Spleen (tissue), 11 donors: Measurements from ENCODE around the gene CHST15. TPM values are rescaled to one million over a fixed set of nuclear protein-coding genes. Genes with fewer than 3 reads are reported as not detected.
A peak's percentile ranks its signal among the peaks of the same experiment; 100 is the strongest.

Experiments
- DNase-seq: peaks from one replicate; pipeline ENCODE4 v3.0.0-alpha.2; 2020
- H3K27ac ChIP-seq, 8 donors: fragments of 200-600 bp; sonication (generic) in 7 of 8; 1 replicate in 4 of 8; 2 replicates in 4 of 8; pipeline versions ENCODE4 v1.5.0 to v1.8.0; 2016 to 2021; ENCODE audit warnings: inconsistent platforms in 4 of 8, mild to moderate bottlenecking in 4 of 8, moderate library complexity in 1 of 8
- H3K27me3 ChIP-seq, 7 donors: fragments of 200-600 bp; sonication (generic) in 6 of 7; replicated peaks in 1 of 7; 1 replicate in 4 of 7; 2 replicates in 3 of 7; pipeline versions ENCODE4 v1.5.0 to v1.8.0; 2016 to 2021; ENCODE audit warnings: inconsistent platforms in 3 of 7, mild to moderate bottlenecking in 1 of 7
- H3K36me3 ChIP-seq, 6 donors: fragments of 200-600 bp; sonication (generic) in 5 of 6; 1 replicate in 4 of 6; 2 replicates in 2 of 6; pipeline versions ENCODE4 v1.5.0 to v1.8.0; 2016 to 2021; ENCODE audit warnings: inconsistent platforms in 2 of 6
- H3K4me1 ChIP-seq, 6 donors: fragments of 200-600 bp; sonication (generic) in 5 of 6; 1 replicate in 3 of 6; 2 replicates in 3 of 6; pipeline versions ENCODE4 v1.5.0 to v1.8.0; 2016 to 2021; ENCODE audit warnings: inconsistent platforms in 3 of 6
- H3K4me3 ChIP-seq, 8 donors: fragments of 200-600 bp; sonication (generic) in 7 of 8; 1 replicate in 4 of 8; 2 replicates in 4 of 8; pipeline versions ENCODE4 v1.5.0 to v1.8.0; 2016 to 2021; ENCODE audit warnings: inconsistent platforms in 4 of 8, mild to moderate bottlenecking in 4 of 8, moderate library complexity in 2 of 8
- H3K9me3 ChIP-seq, 8 donors: fragments of 200-600 bp; sonication (generic) in 7 of 8; 1 replicate in 4 of 8; 2 replicates in 4 of 8; pipeline versions ENCODE4 v1.5.0 to v1.8.0; 2016 to 2021; ENCODE audit warnings: inconsistent platforms in 4 of 8
- CTCF ChIP-seq, 11 experiments: fragments of 200-600 bp in 7 of 11; fragments of 450-650 bp in 4 of 11; sonication (generic) in 4 of 11; IDR thresholded peaks in 8 of 11; conservative IDR thresholded peaks in 3 of 11; 1 replicate in 7 of 11; 2 replicates in 4 of 11; pipeline versions ENCODE4 v1.4.0 to v1.8.0; 2016 to 2021; ENCODE audit warnings: antibody characterized with exemption in 11 of 11, inconsistent platforms in 4 of 11, mild to moderate bottlenecking in 1 of 11
- POLR2A ChIP-seq, 3 donors: fragments of 450-650 bp; IDR thresholded peaks; one replicate each; pipeline ENCODE4 v1.5.1; 2017; ENCODE audit warnings: antibody characterized with exemption in 3 of 3, mild to moderate bottlenecking in 1 of 3
- POLR2AphosphoS5 ChIP-seq, 3 donors: sonication (generic); formaldehyde crosslinking; IDR thresholded peaks; one replicate each; pipeline ENCODE4 v1.5.1; 2017; ENCODE audit warnings: antibody characterized with exemption in 3 of 3
- WGBS, 5 donors: extraction: QIAGEN DNeasy Blood & Tissue Kit in 3 of 5; methylation state at CpG; one replicate each; pipeline versions ENCODE4 v1.1.5 to v1.1.7; 2013 to 2018; 5-methylcytosine and 5-hydroxymethylcytosine counted together
- intact Hi-C: fragments of 100-400 bp; cut with DNase I; formaldehyde crosslinking; loops from one replicate; pipeline ENCODE4 v1.15.0; 2023; ENCODE audit warnings: low total_unique reads
- polyA plus RNA-seq, 3 donors: library from polyadenylated mRNA; stranded (reverse); fragments of 200-250 nt; gene quantifications; one replicate each; pipeline ENCODE4 v1.2.1, GENCODE V29; 2013
- total RNA-seq, 7 donors: library from RNA; depleted of rRNA in 3 of 7; stranded (reverse); fragments of >200 nt in 3 of 7; fragmentation: NEBNext Ultra II Directional in 4 of 7; extraction: Animal tissue kit (Norgen Biotek cat#: 25700) in 4 of 7; gene quantifications; one replicate each; pipeline versions ENCODE4 v1.1.0 to v1.2.1, GENCODE V29; 2016 to 2021
- donor health status: healthy with polysubstance abuse.
- donor health status: DM: no; HTN: no; CAD: no; lungs with moderate emphysema.
- donor health status: DM: no; HTN: no; CAD: no.
- donor health status: Bipolar disorder and iron deficiency.
- donor health status: healthy.
- donor health status: DM: no; HTN: no; CAD: no.
- donor health status: DM: yes; HTN: yes; CAD: no.

The CHST15 gene
- total and polyA plus RNA-seq, 10 donors = 6.1 to 133 (median 102) TPM

GRCh38 chr10:124122211-124122610, 28.8 kb upstream of the CHST15 start:
- Histone ChIP-seq H3K4me1 (peaks cover 6 to 81% (median 40%) of the 10 kb centered on the region in 6 donors), H3K36me3 (no peaks in the 10 kb centered on the region), H3K27ac (no peak overlapping the region), H3K27me3 (no peaks in the 10 kb centered on the region), H3K9me3 (no peaks in the 10 kb centered on the region), H3K4me3 (no peak overlapping the region)
- no peak for TF ChIP-seq POLR2A (IDR thresholded peaks at IDR 0.05)
- TF ChIP-seq CTCF (IDR thresholded peaks at IDR 0.05 in 8 of 11, conservative IDR thresholded peaks at IDR 0.05 in 3 of 11) = no peak
- no peak for TF ChIP-seq POLR2AphosphoS5 (IDR thresholded peaks at IDR 0.05)
- WGBS, 5 donors = 85 to 96% (median 94%) methylated on average over 12 to 13 of the region's 13 CpGs
- intact Hi-C loops = no loop called here
- no peak for DNase-seq

GRCh38 chr10:124120410-124121061, 27.1 kb upstream of the CHST15 start:
- no peak overlapping the region for H3K4me3 ChIP-seq
- H3K9me3 ChIP-seq = no peaks in the 10 kb centered on the region
- H3K27me3 ChIP-seq = no peaks in the 10 kb centered on the region
- DNase-seq = no peak
- peaks cover 6 to 78% (median 34%) of the 10 kb centered on the region in 6 donors for H3K4me1 ChIP-seq
- intact Hi-C loops = no loop called here
- H3K27ac ChIP-seq = peak overlapping the region in 1 of 8 donors; percentile 51
- TF ChIP-seq POLR2AphosphoS5 (IDR thresholded peaks at IDR 0.05) (no peak), CTCF (IDR thresholded peaks at IDR 0.05 in 8 of 11, conservative IDR thresholded peaks at IDR 0.05 in 3 of 11) (no peak), POLR2A (IDR thresholded peaks at IDR 0.05) (no peak)
- no peaks in the 10 kb centered on the region for H3K36me3 ChIP-seq
- WGBS, 5 donors = 74 to 89% (median 78%) methylated on average over 4 of the region's 4 CpGs

- no peaks in the 10 kb centered on the region for H3K36me3 ChIP-seq
- peak overlapping the region in 5 of 8 donors; percentile 48 to 54 (median 51) for H3K27ac ChIP-seq
- intact Hi-C loops = no loop called here
- no peaks in the 10 kb centered on the region for H3K9me3 ChIP-seq
- H3K4me1 ChIP-seq = peaks cover 6 to 72% (median 33%) of the 10 kb centered on the region in 6 donors
- TF ChIP-seq POLR2AphosphoS5 (IDR thresholded peaks at IDR 0.05) (peak in 2 of 3 donors; percentile 48 to 69), CTCF (IDR thresholded peaks at IDR 0.05 in 8 of 11, conservative IDR thresholded peaks at IDR 0.05 in 3 of 11) (no peak)
- no peak overlapping the region for H3K4me3 ChIP-seq
- WGBS, 5 donors = 15 to 24% (median 20%) methylated on average over 11 of the region's 11 CpGs
- DNase-seq = no peak
- no peaks in the 10 kb centered on the region for H3K27me3 ChIP-seq
These were observed 26.5 kb upstream of the CHST15 start for GRCh38 chr10:124119946-124120345.

GRCh38 chr10:124119216-124119615, 25.8 kb upstream of the CHST15 start:
- intact Hi-C loops = no loop called here
- H3K9me3 ChIP-seq = no peaks in the 10 kb centered on the region
- TF ChIP-seq POLR2A (IDR thresholded peaks at IDR 0.05) = no peak
- no peak for TF ChIP-seq CTCF (IDR thresholded peaks at IDR 0.05 in 8 of 11, conservative IDR thresholded peaks at IDR 0.05 in 3 of 11)
- no peak for TF ChIP-seq POLR2AphosphoS5 (IDR thresholded peaks at IDR 0.05)
- H3K4me3 ChIP-seq = no peak overlapping the region
- peak overlapping the region in 5 of 8 donors; percentile 48 to 54 (median 51) for H3K27ac ChIP-seq
- no peak for DNase-seq
- H3K36me3 ChIP-seq = no peaks in the 10 kb centered on the region
- H3K27me3 ChIP-seq = no peaks in the 10 kb centered on the region
- 60 to 88% (median 69%) methylated on average over 3 to 4 of the region's 4 CpGs for WGBS, 5 donors
- peaks cover 6 to 65% (median 28%) of the 10 kb centered on the region in 6 donors for H3K4me1 ChIP-seq
